Measurements from ENCODE around the gene RNF112. TPM values are rescaled to one million over a fixed set of nuclear protein-coding genes. Genes with fewer than 3 reads are reported as not detected.

RNF112 gene
- total RNA-seq, 1 experiment from 2014 or later: 0.81 TPM

DNA sequence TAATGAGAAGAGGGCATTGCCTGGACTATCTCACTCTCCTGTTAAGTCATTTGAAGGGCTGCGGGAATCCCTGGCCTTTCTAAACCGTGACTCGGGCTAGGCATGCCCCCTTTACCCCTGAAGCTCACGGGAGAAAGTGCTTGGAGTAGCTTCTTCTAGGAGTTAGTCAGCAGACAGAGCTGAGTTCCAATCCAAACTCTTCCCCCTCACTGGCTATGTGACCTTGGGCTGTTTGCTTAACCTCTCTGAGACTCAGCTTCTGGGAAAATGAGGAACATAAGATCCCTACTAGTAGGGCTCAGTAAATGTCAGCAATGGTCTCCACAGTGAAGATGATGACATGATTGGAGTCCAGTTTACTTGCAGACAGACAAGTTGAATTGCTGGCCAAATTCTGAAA lies 42.8 kb upstream of the RNF112 start:
- DNase-seq: no peak
- no peak for TF ChIP-seq CTCF (conservative IDR thresholded peaks at IDR 0.05)

More for the DNA sequence above, 42.8 kb upstream of the RNF112 start:
- Histone ChIP-seq H4K20me1 (ENCODE audit: control insufficient read depth, insufficient read depth, insufficient read length) (no peaks in the 10 kb centered on the region), H3K4me2 (ENCODE audit: insufficient read depth, insufficient read length, low read length) (no peak overlapping the region), H2BK5ac (ENCODE audit: insufficient read length, low read length) (no peak overlapping the region), H3K23ac (ENCODE audit: insufficient read length, low read depth, low read length) (no peak overlapping the region), H4K8ac (replicated peaks; ENCODE audit: insufficient read length, low read depth, low read length) (no peak overlapping the region), H3K9me3 (ENCODE audit: control insufficient read depth, low read depth, low read length) (no peaks in the 10 kb centered on the region), H2BK15ac (ENCODE audit: low read depth, low read length) (no peak overlapping the region), H4K91ac (ENCODE audit: insufficient read length, low read depth, low read length) (no peak overlapping the region), H3K4me1 (ENCODE audit: insufficient read depth, low read length) (peaks cover 2% of the 10 kb centered on the region; the same call in 1 of the 2 replicates), H2AFZ (ENCODE audit: low read length) (no peak overlapping the region), H3K14ac (ENCODE audit: insufficient read depth, low read length) (no peak overlapping the region), H2BK12ac (ENCODE audit: insufficient read length, low read depth, low read length) (no peak overlapping the region), H3K27ac (ENCODE audit: insufficient read length, low read depth, low read length) (no peak overlapping the region), H3K56ac (ENCODE audit: insufficient read length, low read depth, low read length) (no peak overlapping the region), H2BK120ac (ENCODE audit: low read depth, low read length, poor library complexity, severe bottlenecking) (no peak overlapping the region), H3K18ac (ENCODE audit: insufficient read length, low read depth, low read length) (no peak overlapping the region), H3K9ac (ENCODE audit: extremely low read depth, insufficient read length, low read length) (no peak overlapping the region), H3T11ph (ENCODE audit: low read length) (no peak overlapping the region), H2AK5ac (ENCODE audit: insufficient read length, low read length) (no peak overlapping the region), H4K5ac (ENCODE audit: insufficient read length, low read depth, low read length) (no peak overlapping the region), H3K23me2 (ENCODE audit: insufficient read length, low read depth, low read length, poor library complexity, severe bottlenecking) (no peaks in the 10 kb centered on the region), H2BK20ac (ENCODE audit: low read depth, low read length, poor library complexity, severe bottlenecking) (no peak overlapping the region), H3K27me3 (ENCODE audit: insufficient read depth, low read length) (no peaks in the 10 kb centered on the region), H3K79me2 (ENCODE audit: insufficient read depth, low read length) (no peaks in the 10 kb centered on the region), H3K79me1 (ENCODE audit: insufficient read depth, low read depth, low read length, poor library complexity, severe bottlenecking) (no peaks in the 10 kb centered on the region), H3K4ac (ENCODE audit: low read depth, low read length) (no peak overlapping the region)
- Mint-ChIP-seq H3K4me1 (peaks cover 11 to 31% of the 10 kb centered on the region in 2 experiments), H3K27me3 (ENCODE audit: low read depth) (peaks cover 5% of the 10 kb centered on the region; the same call in 1 of the 2 replicates), H3K27ac (peak overlapping the region in 1 of 3 experiments; percentile 60; a peak in 2 of 7 replicates), H3K36me3 (ENCODE audit: insufficient read depth in 1 of 3, low read depth in 3 of 3) (peaks cover 0 to 6% (median 5%) of the 10 kb centered on the region in 3 experiments; a peak in 3 of 7 replicates), H3K9me3 (no peaks in the 10 kb centered on the region; a peak in 1 of 5 replicates), H3K4me3 (no peak overlapping the region)
- no CpG with 5 or more reads among the region's 4 CpGs for WGBS (ENCODE audit: extremely low coverage, insufficient read length, low lambda C conversion rate)

All from H9 (cell line).